HepG2 (cell line): ENCODE results near the gene MAP3K2.

Experiments
- MAX ChIP-seq: IDR thresholded peaks from 2 replicates; pipeline ENCODE4 v1.6.1; 2012; ENCODE audit warnings: inconsistent platforms
- MYC ChIP-seq: sonication (generic); formaldehyde crosslinking; IDR thresholded peaks from 2 replicates; pipeline ENCODE4 v1.9.0; 2021; ENCODE audit warnings: missing genetic modification reagents, borderline replicate concordance
- ZBTB20 ChIP-seq: sonication (generic); formaldehyde crosslinking; IDR thresholded peaks from 2 replicates; pipeline ENCODE4 v1.8.1; 2023; ENCODE audit warnings: missing genetic modification reagents, low read depth, mild to moderate bottlenecking, borderline replicate concordance
- ZNF564 ChIP-seq: sonication (generic); formaldehyde crosslinking; IDR thresholded peaks from 2 replicates; pipeline ENCODE4 v1.8.1; 2023; ENCODE audit warnings: mild to moderate bottlenecking, missing genetic modification reagents
- ZNF639 ChIP-seq: conservative IDR thresholded peaks from 2 replicates; pipeline ENCODE4 v1.6.1; 2018; ENCODE audit warnings: missing genetic modification reagents

GRCh38 chr2:127365211-127365643, 22.5 kb downstream of the MAP3K2 start:
- TF ChIP-seq MAX (no peak), MYC (no peak), ZNF639 (CRISPR knock-in tag) (no peak), ZBTB20 (CRISPR knock-in tag) (no peak), ZNF564 (CRISPR knock-in tag) (no peak)
